Right ventricle myocardium superior (tissue), 1 donor: ENCODE results near the gene STAG1. TPM values are rescaled to one million over a fixed set of nuclear protein-coding genes. Genes with fewer than 3 reads are reported as not detected.
"Not testable (repeated sequence)": the region's sequence is repeated elsewhere in the genome, so short reads cannot be mapped to it uniquely, and the experiment has no call there.

Experiments
- ATAC-seq: fragments of 200-7000 bp; cut with Tn5 transposase; one replicate; pipeline ENCODE4 v1.9.1; 2020; ENCODE audit warnings: mild to moderate bottlenecking; ENCODE audit not compliant: poor library complexity
- DNase-seq: peaks from one replicate; pipeline ENCODE4 v3.0.0-alpha.2; 2020
- intact Hi-C: fragments of 100-400 bp; cut with DNase I; formaldehyde crosslinking; loops from one replicate; pipeline ENCODE4 v1.11.2; 2022
- total RNA-seq: library from RNA; stranded (reverse); fragmentation: NEBNext Ultra II Directional; extraction: Animal tissue kit (Norgen Biotek cat#: 25700); gene quantifications from one replicate; pipeline ENCODE4 v1.2.1, GENCODE V29; 2021
- donor health status: DM: no; HTN: yes; CAD: no; lungs with severe emphysema.

The STAG1 gene
- total RNA-seq, 1 donor from 2014 or later, result 21.1 TPM

DNA sequence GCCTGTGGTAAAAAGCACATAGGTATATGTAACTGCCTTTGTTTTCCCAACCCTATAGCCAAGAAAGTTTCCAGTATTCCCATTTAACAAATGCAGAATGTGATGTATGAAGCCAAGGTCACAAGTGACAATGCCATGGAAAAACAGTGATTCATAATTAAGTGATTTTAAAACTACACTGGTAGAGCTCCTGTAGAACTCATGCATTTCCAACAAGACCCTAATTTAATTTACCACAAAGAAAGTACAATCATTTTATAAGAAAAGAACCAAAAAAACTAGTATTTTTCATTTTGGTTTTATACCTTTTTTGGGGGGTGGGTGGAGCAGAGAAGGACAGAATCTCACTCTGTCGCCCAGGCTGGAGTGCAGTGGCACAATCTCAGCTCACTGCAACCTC is 82.0 kb downstream of the STAG1 start:
- ATAC-seq, result no peak
- intact Hi-C loops, result no loop called here
- no peak for DNase-seq

DNA sequence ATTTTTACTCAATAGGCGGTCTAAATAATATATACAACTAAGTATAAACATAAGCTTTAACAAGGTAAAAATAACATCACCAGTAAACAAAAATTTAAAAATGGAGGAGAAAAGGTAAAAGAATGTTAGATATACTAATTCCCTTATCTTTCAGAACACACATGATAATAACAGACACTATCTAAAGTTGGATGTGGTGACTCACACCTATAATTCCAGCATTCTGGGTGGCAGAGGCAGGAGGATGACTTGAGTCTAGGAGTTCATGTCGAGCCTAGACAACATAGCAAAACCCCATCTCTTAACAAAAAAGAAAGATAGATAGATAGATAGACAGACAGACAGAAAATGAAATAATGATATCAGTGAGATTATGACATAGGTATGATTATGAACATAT is 85.1 kb downstream of the STAG1 start:
- DNase-seq (no peak), ATAC-seq (no peak)
- intact Hi-C loops, result no loop called here

DNA sequence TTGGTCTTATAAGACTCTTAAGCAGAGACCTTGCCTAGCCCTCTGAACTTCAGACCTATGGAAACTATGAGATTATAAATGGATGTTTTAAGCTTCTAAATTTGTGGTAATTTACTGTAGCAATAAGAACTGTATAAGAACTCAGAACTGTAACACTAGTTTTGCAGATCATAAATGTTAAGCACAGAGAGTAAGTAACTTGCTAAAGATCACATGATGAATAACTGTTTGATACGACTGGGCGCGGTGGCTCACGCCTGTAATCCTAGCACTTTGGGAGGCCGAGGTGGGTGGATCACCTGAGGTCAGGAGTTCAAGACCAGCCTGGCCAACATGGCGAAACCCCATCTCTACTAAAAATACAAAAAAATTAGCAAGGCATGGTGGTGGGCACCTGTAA is 85.9 kb downstream of the STAG1 start:
- intact Hi-C loops, ATAC-seq: not testable (repeated sequence)

DNA sequence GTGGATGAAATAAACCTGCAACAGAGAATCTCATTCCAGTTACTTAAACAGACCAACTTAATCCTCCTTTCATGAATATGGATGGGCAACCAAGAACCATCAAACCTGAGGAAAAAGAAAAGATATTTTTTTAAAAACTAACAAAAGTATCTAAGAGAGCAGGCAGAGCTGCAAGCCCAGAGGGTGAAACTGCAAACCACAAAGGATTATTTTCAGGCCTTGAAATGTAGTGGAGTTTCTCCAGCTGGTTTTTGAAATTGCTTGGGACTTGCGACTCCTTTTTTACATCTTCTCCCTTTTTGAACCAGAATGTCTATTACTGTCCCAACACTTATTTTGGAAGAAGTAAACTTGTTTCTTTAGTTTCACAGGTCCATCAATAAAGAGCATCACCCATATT is 87.4 kb downstream of the STAG1 start:
- no peak for ATAC-seq
- intact Hi-C loops, result no loop called here

More for the DNA sequence above, 85.9 kb downstream of the STAG1 start:
- not testable (repeated sequence) for DNase-seq

DNA sequence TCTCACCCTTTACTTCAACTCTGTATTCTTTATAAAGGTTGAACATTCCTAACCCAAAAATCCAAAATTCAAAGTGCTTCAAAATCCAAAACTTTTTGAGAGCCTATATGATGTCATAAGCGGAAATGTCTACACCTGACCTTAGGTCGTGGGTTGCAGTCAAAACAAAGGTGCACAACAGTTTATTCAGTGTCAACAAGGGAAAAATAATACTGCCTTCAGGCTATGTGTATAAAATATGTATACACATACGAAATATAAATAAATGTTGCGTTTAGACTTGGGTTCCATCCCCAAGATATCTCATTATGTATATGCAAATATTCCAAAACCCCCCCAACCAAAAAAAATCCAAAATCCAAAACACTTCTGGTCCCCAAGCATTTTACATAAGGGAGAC is 90.9 kb downstream of the STAG1 start:
- DNase-seq, result no peak
- intact Hi-C loops, result no loop called here

More for the DNA sequence above, 87.4 kb downstream of the STAG1 start:
- DNase-seq, result no peak

DNA sequence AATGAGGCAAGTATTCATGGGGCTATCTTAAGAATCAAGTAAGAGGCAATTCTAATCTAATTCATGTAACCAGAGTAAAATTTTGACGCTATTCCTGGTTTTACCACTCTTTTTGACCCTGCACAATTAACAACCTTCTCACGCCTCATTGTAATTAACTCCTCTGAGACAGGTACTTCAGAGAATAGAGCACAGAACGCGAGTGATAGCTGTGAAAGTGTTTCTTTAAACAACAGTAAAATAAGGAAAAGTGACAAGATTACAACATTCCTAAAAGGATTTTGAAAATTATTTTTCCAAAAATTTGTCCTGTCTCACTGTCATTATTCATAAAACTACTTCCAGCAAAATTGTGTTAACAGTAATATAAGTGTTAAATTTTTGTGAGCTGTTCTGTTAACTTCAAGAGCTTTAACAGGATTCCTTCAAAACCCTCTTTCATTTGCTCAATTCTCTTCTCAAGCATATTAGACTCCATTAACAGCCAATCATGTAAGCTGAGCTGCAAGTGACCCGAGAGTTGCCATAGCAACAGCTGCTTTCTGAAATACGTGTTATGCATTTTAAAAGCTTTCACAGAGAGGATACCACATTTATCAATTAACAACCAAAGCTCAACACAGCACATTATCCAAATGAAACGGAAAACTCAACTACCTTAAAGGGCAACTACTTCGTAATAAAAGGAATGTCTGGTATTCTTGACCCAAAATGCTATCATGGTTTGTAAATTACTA is 93.1 kb downstream of the STAG1 start:
- no peak for ATAC-seq
- no peak for DNase-seq
- intact Hi-C loops, result no loop called here

More for the DNA sequence above, 90.9 kb downstream of the STAG1 start:
- ATAC-seq, result no peak

DNA sequence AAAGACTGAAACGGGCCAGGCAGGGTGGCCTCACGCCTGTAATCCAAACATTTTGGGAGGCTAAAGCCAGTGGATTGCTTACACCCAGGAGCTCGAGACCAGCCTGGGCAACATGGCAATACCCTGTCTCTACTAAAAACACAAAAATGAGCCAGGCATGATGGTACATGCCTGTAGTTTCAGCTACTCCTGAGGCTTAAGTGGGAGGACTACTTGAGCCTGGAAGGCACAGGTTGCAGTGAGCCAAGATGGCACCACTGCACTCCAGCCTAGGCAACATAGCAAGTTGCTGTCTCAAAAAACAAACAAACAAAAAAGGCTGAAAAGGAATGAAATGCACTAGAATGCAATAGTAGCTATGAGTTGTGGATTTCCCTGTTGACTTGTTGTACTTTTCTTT is 94.7 kb downstream of the STAG1 start:
- DNase-seq (no peak), ATAC-seq (no peak)
- intact Hi-C loops, result no loop called here

DNA sequence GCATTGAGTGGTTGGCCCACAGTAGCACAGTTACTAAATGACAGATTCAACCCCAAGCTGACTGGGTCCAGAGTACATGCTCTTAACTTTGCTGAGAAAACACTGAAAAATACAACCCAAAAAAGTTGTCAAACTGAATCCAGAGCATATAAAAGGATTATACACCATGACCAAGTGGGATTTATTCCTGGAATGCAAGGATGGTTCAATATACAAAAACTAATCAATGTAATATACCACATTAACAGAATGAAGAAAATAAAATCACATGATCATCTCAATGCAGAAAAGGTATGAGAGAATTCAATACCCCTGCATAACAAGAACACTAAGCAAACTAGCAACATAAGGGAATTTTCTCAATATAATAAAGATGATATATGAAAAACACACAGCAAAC is 98.5 kb downstream of the STAG1 start:
- DNase-seq (no peak), ATAC-seq (no peak)
- intact Hi-C loops, result no loop called here

DNA sequence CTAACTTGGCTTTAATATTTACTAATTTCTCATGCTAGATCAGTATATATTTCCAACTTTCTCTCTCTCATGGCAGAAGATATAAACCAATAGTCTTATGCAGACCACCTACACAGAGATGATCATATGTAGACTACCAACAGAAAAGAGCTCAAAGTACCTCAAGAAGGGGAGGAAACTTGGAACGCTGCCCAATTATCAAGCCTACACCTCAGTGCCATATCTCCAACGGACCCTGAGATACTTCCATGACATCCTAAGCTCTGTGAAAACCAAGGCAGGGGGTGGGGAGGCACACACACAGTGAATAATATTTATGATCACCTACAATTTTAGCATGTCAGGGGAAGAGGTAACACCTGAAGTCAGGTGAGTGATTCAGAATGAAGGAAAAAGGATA is 100.6 kb downstream of the STAG1 start:
- ATAC-seq, result no peak
- intact Hi-C loops, result no loop called here
- DNase-seq, result no peak

DNA sequence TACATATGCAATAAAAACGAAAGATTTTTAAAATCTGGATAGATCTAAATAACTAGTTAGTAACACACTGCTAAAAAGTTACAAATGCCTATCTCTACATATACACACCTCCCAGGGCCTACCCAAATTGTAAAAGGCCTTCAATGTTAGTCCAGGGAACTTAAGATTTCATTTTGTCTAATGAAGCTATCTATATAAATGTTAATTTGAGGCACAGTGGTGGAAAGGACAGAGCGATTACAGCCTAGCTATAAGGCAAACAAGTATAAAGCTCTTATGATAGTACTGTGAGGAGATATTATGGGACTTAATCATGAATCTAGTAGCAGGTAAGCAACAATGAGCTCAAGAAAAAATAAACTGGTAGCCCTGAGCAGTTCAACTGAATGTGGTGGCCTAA is 101.7 kb downstream of the STAG1 start:
- ATAC-seq (no peak), DNase-seq (no peak)
- intact Hi-C loops, result no loop called here

DNA sequence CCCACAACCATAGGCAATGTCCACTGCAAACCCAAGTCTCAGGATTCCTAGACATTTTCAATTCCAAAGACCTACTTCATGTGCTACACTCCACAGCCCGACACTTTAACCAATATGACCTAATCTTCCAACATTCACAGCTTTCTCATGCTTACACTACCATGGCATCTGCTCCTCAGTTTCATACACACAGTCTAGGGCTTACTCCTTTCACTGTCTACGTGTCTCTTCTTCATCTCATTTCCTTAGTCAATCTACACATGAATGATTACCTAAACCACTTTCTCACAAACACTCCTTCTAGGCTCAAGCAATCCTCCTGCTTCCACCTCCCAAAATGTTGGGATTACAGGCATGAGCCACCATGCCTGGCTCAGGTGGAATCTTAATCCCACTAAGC is 106.3 kb downstream of the STAG1 start:
- ATAC-seq (no peak), DNase-seq (no peak)
- intact Hi-C loops, result no loop called here

DNA sequence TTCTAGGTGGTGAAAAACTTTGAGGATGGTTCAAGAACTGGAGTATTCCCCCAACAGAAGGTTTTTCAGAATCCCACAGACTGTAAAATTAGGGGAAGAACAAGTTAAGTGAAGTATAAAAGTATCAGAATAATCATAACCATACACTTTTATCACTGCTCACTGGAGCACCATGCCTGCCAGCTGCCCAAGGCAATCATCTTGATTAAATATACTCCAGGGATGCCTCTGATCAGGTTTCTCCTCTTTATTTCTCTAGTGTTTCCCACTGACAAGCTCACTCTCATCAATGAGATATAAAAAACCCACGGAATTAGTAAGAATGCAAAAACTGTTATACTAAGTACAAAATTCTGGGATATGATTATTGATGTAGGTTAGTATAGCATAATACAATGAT is 108.0 kb downstream of the STAG1 start:
- ATAC-seq, result no peak
- intact Hi-C loops, result no loop called here
- no peak for DNase-seq

DNA sequence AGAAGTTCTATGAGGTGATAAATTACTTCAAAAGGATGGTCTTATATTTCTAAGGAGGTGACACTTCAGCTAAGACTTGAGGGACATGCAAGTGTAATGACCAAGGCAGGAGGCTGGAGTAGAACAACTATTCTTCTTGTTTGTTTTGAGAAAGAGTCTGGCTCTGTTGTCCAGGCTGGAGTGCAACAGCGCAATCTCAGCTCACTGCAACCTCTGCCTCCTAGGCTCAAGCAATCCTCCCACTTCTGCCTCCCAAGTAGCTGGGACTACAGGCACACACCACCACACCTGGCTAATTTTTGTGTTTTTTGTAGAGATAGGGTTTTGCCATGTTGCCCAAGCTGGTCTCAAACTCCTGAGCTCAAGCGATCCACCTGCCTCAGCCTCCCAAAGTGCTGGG is 108.8 kb downstream of the STAG1 start:
- intact Hi-C loops, ATAC-seq: not testable (repeated sequence)

DNA sequence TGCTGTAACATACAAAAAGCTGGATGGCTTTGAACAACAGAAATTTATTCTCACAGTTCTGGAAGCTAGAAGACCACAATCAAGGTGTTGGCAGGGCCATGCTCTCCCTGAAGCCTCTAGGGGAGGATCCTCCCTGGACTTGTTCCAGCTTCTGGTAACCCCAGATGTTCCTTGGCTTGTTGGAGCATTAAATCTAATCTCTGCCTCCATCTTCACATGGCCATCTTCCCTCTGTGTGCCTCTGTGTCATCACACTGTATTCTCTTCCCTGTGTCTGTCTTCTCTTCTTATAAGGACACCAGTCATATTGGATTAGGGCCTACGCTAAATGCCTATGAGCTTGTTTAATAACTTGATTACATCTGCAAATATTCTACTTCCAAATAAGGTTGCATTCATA is 109.5 kb downstream of the STAG1 start:
- ATAC-seq (no peak), DNase-seq (no peak)
- intact Hi-C loops, result no loop called here

More for the DNA sequence above, 108.8 kb downstream of the STAG1 start:
- DNase-seq, result not testable (repeated sequence)

DNA sequence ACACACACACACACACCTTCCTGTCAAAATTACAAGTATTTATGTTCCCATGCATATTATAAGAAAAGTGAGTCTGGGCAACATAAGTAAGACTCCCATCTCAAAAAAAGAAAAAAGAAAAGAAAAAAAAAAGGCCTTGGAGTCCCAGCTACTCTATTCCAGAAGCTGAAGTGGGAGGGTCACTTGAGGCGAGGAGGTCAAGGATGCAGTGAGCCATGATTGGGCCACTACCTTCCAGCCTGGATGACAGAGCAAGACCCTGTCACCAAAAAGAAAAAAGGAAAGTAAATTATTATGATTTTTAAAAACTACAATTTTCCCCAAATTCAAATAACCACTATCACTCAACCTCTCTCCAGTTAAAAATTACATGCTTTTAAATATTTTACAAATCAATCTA is 113.1 kb downstream of the STAG1 start:
- no peak for ATAC-seq
- intact Hi-C loops, result no loop called here

DNA sequence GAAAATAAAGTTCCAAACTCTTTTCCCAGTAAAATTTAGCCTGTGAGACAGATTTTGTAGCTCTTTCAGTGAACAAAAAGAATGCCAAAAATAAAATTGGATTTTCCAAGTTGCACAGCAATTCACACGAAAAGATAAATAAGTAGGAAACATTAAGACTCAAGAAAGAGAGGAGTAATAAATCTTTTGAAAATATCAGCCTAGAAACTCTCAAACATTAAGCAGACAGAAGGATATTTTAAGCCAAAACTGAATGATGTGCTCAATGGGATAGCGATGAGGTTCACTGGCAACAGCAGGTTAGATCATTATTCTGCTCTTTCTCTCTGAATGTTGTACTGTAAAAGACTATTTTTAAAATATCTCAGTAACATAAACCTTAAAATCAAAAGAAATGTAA is 115.0 kb downstream of the STAG1 start:
- ATAC-seq (no peak), DNase-seq (no peak)
- intact Hi-C loops, result no loop called here

More for the DNA sequence above, 113.1 kb downstream of the STAG1 start:
- DNase-seq, result no peak

DNA sequence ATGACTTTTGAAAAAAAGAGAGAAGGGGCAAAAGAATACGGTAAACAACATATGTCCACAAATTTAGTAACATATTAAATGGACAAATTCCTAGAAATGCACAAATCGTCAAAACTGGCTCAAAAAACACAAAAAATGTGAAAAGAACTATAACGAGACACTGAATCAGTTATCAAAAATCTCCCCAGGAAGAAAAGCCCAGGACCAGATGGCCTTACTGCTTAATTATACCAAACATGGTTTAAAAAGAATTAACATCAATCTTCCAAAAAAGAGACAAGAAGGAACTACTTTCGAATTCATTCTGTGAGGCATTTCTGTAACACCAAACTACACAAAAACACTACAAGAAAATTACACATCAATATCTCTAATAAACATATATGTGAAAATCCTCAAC is 117.4 kb downstream of the STAG1 start:
- DNase-seq (no peak), ATAC-seq (no peak)
- intact Hi-C loops, result no loop called here

DNA sequence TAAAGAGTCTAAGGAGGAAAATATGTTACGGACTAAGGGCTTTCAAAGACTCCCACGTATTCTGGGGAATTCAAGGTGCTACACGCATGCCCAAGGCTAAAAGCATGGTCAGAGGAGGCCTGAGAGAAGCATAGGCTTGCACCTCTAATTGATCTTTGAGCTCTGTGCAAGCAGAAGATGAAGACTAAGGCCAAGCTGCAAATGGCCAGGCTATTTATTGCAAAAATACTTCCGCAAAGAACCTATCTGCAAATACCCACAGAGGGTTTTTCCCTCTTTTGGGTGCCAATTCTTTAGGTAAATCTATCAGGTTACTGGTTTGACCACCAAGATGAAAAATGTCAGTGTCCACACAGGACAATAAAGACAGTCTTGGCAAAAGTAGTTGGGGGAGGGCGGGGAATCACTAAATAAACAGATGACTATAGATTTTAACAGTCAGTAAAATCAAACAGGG is 119.5 kb downstream of the STAG1 start:
- no peak for ATAC-seq
- intact Hi-C loops, result no loop called here
- no peak for DNase-seq

DNA sequence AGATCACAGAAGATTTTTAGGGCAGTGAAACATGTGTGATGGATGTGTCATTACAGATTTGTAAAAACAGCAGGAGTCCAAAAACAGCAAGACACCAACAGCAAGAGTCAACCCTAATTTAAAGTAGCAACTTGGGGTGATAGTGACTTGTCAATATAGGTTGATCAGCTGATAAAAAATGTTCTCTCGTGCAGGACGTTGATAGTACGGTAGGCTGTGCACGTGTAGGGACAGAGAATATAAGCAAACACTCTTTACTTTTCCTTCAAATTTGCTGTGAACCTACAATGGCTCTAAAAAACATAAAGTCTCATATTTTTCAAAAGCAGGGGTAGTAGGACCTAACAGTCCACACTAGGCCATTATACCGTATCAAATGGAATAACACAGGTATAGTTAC is 120.8 kb downstream of the STAG1 start:
- ATAC-seq, result no peak
- DNase-seq, result no peak
- intact Hi-C loops, result no loop called here

DNA sequence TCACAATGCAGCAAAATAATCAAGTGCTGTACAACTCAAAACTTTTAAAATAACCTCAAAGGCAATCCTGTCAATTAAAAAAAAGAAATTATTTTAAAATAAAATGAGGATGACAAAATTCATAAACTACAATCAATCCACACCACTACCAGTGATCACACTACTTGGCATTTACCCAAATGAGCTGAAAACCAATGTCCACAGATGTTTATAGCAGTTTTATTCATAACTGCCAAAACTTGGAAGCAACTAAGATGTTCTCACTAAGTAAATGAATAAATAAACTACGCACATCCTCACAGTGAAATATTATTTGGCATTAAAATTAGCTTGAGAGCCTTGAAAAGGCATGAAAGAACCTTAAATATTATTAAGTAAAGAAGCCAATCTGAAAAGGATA is 121.3 kb downstream of the STAG1 start:
- DNase-seq (no peak), ATAC-seq (no peak)
- intact Hi-C loops, result no loop called here

DNA sequence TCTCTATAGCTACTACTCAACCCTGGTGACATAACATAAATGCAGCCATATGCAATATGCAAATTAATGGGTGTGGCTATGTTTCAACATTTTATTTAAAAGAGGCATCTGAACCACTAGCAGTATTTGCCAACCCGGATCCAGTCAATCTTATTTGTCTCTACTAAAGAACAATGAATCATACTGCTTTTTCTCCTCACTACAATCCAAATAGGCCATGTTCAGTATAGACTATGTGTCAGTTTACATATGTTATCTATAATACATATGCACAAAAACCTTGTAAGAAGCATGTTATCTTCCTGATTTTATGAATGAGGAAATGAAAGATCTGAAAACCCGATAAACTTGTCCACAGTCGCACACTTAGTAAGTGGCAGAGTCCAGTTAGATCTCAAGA is 125.7 kb downstream of the STAG1 start:
- intact Hi-C loops, result no loop called here
- no peak for DNase-seq
- no peak for ATAC-seq
